NB4 (cell line): ENCODE results near the gene PRICKLE2.

Experiments
- CTCF ChIP-seq: IDR thresholded peaks from one replicate; pipeline ENCODE4 v1.5.1; 2012; ENCODE audit warnings: low read depth, low read length
- POLR2A ChIP-seq: IDR thresholded peaks from 2 replicates; pipeline ENCODE4 v1.6.1; 2011; ENCODE audit warnings: mild to moderate bottlenecking; ENCODE audit not compliant: insufficient read length; ENCODE audit errors: extremely low read depth
- TF ChIP-seq, protein P1 (sequence below): IDR thresholded peaks from 2 replicates; pipeline ENCODE4 v1.6.1; 2011; ENCODE audit warnings: low read depth, low read length

- TF ChIP-seq CTCF (no peak), POLR2A (no peak)
- TF ChIP-seq, protein P1, sequence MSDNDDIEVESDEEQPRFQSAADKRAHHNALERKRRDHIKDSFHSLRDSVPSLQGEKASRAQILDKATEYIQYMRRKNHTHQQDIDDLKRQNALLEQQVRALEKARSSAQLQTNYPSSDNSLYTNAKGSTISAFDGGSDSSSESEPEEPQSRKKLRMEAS: no peak
Measured at GRCh38 chr3:64214381-64215018, 10.8 kb downstream of the PRICKLE2 start.
